HL-60 (cell line): ENCODE results near the gene NOXA1.

Experiments used
- CTCF ChIP-seq: IDR thresholded peaks from one replicate; pipeline ENCODE4 v1.5.1; 2011; ENCODE audit warnings: low read length, control low read depth, inconsistent platforms; ENCODE audit not compliant: insufficient read depth
- REST ChIP-seq: IDR thresholded peaks from 2 replicates; pipeline ENCODE4 v1.6.1; 2012; ENCODE audit warnings: low read depth; ENCODE audit not compliant: insufficient replicate concordance
- SPI1 ChIP-seq: IDR thresholded peaks from 2 replicates; pipeline ENCODE4 v1.6.1; 2012; ENCODE audit warnings: low read depth, mild to moderate bottlenecking, borderline replicate concordance

GRCh38 chr9:137465720-137466388 lies 42.7 kb downstream of the NOXA1 start:
- TF ChIP-seq SPI1 (no peak), REST (no peak), CTCF (no peak)
